Activated CD8-positive, alpha-beta T cell treated with anti-CD3 and anti-CD28 coated beads for 36 hours (primary cell): ENCODE results near the gene ATP10B. TPM values are rescaled to one million over a fixed set of nuclear protein-coding genes. Genes with fewer than 3 reads are reported as not detected.

Experiments
- ATAC-seq: fragments of 200-7000 bp; cut with Tn5 transposase; one replicate; pipeline ENCODE4 v1.10.0; 2021; ENCODE audit warnings: mild to moderate bottlenecking, moderate library complexity
- CTCF ChIA-PET: fragments of 350-600 bp; sonication (Branson Sonifier 250); formaldehyde crosslinking; loops from one replicate; lab custom pipeline; 2021; ENCODE audit warnings: antibody characterized with exemption; lab: Charles Lee
- POLR2A ChIA-PET: fragments of 350-600 bp; sonication (Branson Sonifier 250); formaldehyde crosslinking; loops from one replicate; lab custom pipeline; 2021; ENCODE audit warnings: antibody characterized with exemption; lab: Charles Lee
- DNase-seq: peaks from one replicate; pipeline ENCODE4 v3.0.0-alpha.2; 2020
- H3K27ac Mint-ChIP-seq: one replicate; pipeline ENCODE4 v1.8.0; 2021; ENCODE audit warnings: mild to moderate bottlenecking, mixed read lengths
- H3K27me3 Mint-ChIP-seq: one replicate; pipeline ENCODE4 v1.8.0; 2021; ENCODE audit warnings: mixed read lengths
- H3K36me3 Mint-ChIP-seq: one replicate; pipeline ENCODE4 v1.8.0; 2021; ENCODE audit warnings: low read depth, mixed read lengths
- H3K4me1 Mint-ChIP-seq: one replicate; pipeline ENCODE4 v1.8.0; 2021; ENCODE audit warnings: low read depth, mixed read lengths
- H3K4me3 Mint-ChIP-seq: one replicate; pipeline ENCODE4 v1.8.0; 2021; ENCODE audit warnings: mild to moderate bottlenecking, moderate library complexity, mixed read lengths
- H3K9me3 Mint-ChIP-seq: one replicate; pipeline ENCODE4 v1.8.0; 2021; ENCODE audit warnings: mixed read lengths
- CTCF ChIP-seq: fragments of 200-600 bp; IDR thresholded peaks from one replicate; pipeline ENCODE4 v1.8.0; 2022; ENCODE audit warnings: antibody characterized with exemption, mild to moderate bottlenecking
- intact Hi-C: fragments of 100-400 bp; cut with micrococcal nuclease; formaldehyde crosslinking; loops from one replicate; pipeline ENCODE4 v1.10.0; 2022
- total RNA-seq, 2 experiments: library from RNA; stranded (reverse); gene quantifications; one replicate each; pipeline ENCODE4 v1.2.3, GENCODE V29; 2021

Gene ATP10B
- total RNA-seq, 2 experiments from 2014 or later = not detected

- Mint-ChIP-seq H3K36me3 (no peaks in the 10 kb centered on the region), H3K27me3 (peaks cover 29% of the 10 kb centered on the region), H3K4me1 (peaks cover 7% of the 10 kb centered on the region), H3K9me3 (peaks cover 6% of the 10 kb centered on the region), H3K4me3 (no peak overlapping the region), H3K27ac (no peak overlapping the region)
- POLR2A ChIA-PET = no interaction called here
- ATAC-seq = no peak
- intact Hi-C loops = no loop called here
- TF ChIP-seq CTCF = no peak
- CTCF ChIA-PET = no interaction called here
- DNase-seq = no peak
Observed at GRCh38 chr5:160547061-160547460, 304.9 kb downstream of the ATP10B start.

GRCh38 chr5:160545832-160546231 lies 306.2 kb downstream of the ATP10B start:
- TF ChIP-seq CTCF = no peak
- Mint-ChIP-seq H3K27ac (no peak overlapping the region), H3K4me1 (peaks cover 7% of the 10 kb centered on the region), H3K36me3 (no peaks in the 10 kb centered on the region), H3K27me3 (peaks cover 26% of the 10 kb centered on the region), H3K4me3 (no peak overlapping the region), H3K9me3 (peaks cover 6% of the 10 kb centered on the region)
- DNase-seq (no peak), ATAC-seq (peak; percentile 68)
- intact Hi-C loops = no loop called here
- CTCF ChIA-PET = no interaction called here
- POLR2A ChIA-PET = no interaction called here

- Mint-ChIP-seq H3K4me3 (no peak overlapping the region), H3K9me3 (peaks cover 6% of the 10 kb centered on the region), H3K4me1 (peaks cover 8% of the 10 kb centered on the region), H3K27me3 (peaks cover 14% of the 10 kb centered on the region), H3K36me3 (no peaks in the 10 kb centered on the region), H3K27ac (no peak overlapping the region)
- POLR2A ChIA-PET = no interaction called here
- no peak for TF ChIP-seq CTCF
- ATAC-seq (no peak), DNase-seq (no peak)
- CTCF ChIA-PET = no interaction called here
- intact Hi-C loops = no loop called here
Observed at GRCh38 chr5:160543395-160543794, 308.6 kb downstream of the ATP10B start.

GRCh38 chr5:160542840-160543239 lies 309.2 kb downstream of the ATP10B start:
- ATAC-seq (no peak), DNase-seq (no peak)
- ChIA-PET CTCF (no interaction called here), POLR2A (no interaction called here)
- no peaks in the 10 kb centered on the region for H3K36me3 Mint-ChIP-seq
- H3K27me3 Mint-ChIP-seq = peaks cover 10% of the 10 kb centered on the region
- peaks cover 6% of the 10 kb centered on the region for H3K9me3 Mint-ChIP-seq
- H3K4me1 Mint-ChIP-seq = peaks cover 11% of the 10 kb centered on the region
- intact Hi-C loops = no loop called here
- no peak overlapping the region for H3K27ac Mint-ChIP-seq
- no peak overlapping the region for H3K4me3 Mint-ChIP-seq
- no peak for TF ChIP-seq CTCF

- POLR2A ChIA-PET = no interaction called here
- Mint-ChIP-seq H3K4me3 (no peak overlapping the region), H3K27ac (no peak overlapping the region), H3K9me3 (peaks cover 6% of the 10 kb centered on the region), H3K27me3 (peaks cover 12% of the 10 kb centered on the region), H3K36me3 (no peaks in the 10 kb centered on the region), H3K4me1 (peaks cover 11% of the 10 kb centered on the region)
- CTCF ChIA-PET = no interaction called here
- no peak for ATAC-seq
- DNase-seq = no peak
- TF ChIP-seq CTCF = no peak
- intact Hi-C loops = no loop called here
Observed at GRCh38 chr5:160542281-160542680, 309.7 kb downstream of the ATP10B start.
